NCI-H2171 treated with DMSO at 0.1 percent for 48 hours (cell line): ENCODE results near the gene XYLT1.
A peak's percentile ranks its signal among the peaks of the same experiment; 100 is the strongest.

Source experiments
- DNase-seq: peaks from one replicate; lab custom pipeline; 2025; lab: John Stamatoyannopoulos, UW

The XYLT1 gene

GRCh38 chr16:17193566-17194100 is 277.1 kb downstream of the XYLT1 start:
- peak; percentile 86 for DNase-seq

- DNase-seq: no peak
These were observed 286.7 kb downstream of the XYLT1 start for GRCh38 chr16:17184026-17184425.

DNA sequence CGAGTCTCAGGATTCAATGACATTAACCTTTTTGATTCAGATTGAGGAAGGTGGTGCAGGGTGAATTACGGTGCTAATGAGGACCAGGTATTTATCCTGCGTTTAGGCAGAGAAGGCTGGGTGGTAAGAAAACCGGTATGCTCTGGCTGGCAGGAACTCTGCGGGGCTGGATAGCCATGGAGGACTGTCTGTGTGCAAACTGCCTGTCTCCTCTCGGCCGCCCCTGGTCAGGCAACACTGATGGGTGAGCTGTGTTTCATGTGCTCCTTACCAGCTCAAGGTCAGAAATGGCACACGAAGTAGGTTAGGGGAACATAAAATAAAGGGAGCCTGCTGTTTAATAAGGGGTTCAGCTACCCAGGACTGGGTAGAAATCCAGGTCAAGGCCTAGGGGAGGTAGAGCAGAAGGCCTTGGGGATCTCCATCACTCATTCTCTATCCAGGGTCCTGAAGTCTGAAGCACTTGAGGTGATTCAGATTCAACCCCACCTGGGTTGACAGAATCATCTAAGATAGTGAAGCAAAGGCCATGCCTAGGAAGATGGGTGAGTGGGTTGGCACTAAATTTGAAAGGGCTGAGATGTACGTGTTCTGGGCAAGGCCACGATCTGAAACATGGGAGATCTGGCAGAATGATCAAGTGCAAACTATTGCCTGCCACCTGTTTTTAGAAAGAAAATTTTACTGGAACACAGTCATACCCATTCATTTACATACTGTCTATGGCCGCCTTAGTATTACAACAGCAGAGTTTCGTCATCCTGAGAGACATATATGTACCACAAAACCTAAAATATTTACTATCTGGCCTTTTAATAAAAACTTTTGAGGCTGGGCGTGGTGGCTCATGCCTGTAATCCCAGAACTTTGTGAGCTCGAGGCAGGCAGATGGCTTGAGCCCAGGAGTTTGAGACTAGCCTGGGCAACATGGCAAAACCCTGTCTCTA is 292.5 kb downstream of the XYLT1 start:
- DNase-seq: no peak

DNA sequence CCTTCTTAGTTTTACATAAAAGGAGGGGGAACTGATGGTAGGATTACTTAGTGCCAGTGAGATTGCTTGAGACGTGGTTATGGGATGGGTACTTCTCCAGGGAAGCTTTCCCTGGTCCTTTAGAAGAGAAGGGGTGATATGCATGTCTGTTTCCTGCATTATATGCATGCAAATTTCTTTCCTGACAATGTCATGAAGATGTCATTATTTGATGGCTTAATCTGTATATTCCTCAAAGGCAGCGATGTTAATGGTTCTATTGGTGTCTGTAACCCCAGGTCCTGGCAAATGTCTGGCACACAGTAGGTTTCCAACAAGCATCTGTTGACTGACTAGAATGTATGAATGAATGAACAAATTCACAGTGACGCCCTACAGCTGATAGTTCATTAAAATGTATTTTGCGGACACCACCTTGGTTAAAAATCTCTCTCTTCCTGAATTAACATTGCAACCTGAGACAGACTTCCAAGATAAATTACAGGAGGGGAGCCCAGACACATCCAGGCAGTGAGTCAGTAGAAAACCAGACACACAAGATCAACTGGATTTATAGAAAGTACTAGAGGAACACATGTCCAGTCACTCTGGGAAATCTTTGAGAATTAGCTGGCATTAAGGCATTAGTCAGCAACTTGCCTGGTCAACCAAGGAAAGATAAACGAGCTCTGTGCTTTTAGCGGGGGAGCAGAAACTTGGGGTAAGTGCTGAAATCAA is 293.4 kb downstream of the XYLT1 start:
- DNase-seq: peak; percentile 30

GRCh38 chr16:17176199-17176598 is 294.6 kb downstream of the XYLT1 start:
- DNase-seq: no peak

- no peak for DNase-seq
These were observed 297.5 kb downstream of the XYLT1 start for GRCh38 chr16:17173281-17173680.

DNA sequence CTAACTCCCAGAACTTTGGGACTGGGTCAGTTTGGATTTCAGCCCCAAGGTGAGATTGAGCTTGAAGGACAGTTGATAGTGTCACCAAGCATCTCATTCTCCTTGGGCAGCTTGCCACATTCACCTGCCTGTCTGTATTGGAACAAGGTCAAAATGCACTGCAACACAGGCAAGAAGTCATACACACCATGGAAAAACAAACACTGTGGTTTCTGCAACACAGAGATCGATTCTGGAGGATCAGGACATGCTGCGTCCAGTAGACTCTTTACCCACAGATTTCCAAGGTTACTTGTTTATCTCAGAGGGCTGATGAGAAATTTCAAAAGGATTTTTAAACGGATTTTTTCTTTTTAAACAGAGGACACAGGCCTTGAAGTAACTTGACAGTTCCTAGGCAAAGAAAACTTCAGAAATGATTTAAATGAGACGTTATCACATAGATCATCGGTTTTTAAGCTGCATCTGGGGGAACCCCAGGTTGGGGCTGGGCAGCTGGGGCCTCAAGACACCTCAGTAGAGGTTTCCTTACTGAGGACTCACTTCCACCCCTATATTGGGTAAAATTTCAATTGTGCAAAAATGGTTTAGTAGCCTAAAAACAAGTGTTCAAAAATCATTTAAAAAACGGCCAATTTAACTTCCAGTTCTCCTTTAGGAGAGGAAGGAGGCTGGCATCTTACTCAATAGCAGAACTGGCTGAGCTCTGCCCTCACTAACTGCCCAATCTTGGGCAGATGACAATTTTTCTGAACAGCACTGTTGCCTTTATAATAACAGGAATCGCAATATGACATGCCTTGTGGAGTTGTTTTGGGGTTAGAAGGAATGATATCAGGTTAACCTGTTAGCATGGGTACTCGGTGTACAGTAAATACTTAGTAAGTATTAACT is 299.3 kb downstream of the XYLT1 start:
- DNase-seq: no peak

GRCh38 chr16:17170435-17170834 is 300.3 kb downstream of the XYLT1 start:
- no peak for DNase-seq

- no peak for DNase-seq
These were observed 302.6 kb downstream of the XYLT1 start for GRCh38 chr16:17168181-17168580.

DNA sequence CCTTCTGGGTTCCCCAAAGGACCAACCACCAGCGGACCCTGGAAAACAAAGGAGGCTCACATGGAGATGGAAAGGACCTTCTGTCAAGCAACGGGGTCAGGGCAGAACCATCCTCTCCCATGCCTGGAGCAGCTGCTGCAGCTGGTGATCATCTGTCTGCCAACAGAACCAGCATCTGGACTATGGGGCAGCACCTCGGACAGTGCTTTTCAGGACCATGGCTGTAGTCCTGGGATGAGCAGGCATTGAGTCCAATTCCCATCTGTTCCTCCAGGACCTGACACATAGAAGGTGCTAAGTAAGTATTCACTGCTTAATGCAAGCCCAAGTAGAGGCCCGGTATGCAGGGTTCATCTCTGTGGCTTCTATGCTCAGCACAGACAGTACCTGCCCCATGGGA is 304.7 kb downstream of the XYLT1 start:
- DNase-seq: no peak

DNA sequence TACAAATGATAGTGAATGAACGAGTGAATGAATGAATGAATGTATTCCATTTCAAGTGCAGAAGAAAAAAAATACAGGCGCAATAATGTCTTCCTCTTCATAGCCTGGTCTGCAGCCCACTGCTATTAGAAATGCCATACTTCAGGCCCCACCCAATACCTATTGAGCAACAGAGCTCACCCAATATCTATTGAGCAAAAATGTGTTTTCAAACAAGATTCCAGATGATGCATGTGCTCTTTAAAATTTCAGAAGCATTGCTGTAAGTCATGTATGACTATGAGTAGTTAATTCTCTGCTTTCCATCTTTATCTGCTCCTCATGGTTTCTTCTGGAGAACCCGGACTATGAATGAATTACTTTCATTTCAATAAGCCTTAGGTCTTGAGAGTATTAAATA is 308.2 kb downstream of the XYLT1 start:
- DNase-seq: no peak

GRCh38 chr16:17160920-17161431 is 309.8 kb downstream of the XYLT1 start:
- peak; percentile 95 for DNase-seq

- DNase-seq: peak; percentile 82
These were observed 310.4 kb downstream of the XYLT1 start for GRCh38 chr16:17160285-17160853.

DNA sequence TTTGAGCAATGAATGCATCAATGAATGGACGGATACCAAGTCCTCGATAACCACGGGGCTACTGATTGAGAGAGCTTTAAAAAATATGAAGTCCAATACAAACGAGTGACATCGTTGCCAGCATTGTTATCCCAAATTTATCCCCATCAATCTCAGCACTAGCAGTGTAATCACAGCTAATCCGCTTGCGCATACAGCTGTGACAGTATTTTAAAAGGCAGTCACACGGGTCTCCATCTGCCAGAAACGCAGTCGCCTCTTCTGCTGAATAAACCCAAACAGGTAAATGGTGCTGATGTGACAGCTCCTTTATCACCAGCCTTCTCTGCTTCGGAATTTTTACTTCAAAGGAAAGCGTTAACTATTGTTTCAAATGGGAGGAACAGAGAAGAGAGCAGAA is 311.1 kb downstream of the XYLT1 start:
- peak; percentile 64 for DNase-seq

- no peak for DNase-seq
These were observed 314.8 kb downstream of the XYLT1 start for GRCh38 chr16:17155936-17156335.

DNA sequence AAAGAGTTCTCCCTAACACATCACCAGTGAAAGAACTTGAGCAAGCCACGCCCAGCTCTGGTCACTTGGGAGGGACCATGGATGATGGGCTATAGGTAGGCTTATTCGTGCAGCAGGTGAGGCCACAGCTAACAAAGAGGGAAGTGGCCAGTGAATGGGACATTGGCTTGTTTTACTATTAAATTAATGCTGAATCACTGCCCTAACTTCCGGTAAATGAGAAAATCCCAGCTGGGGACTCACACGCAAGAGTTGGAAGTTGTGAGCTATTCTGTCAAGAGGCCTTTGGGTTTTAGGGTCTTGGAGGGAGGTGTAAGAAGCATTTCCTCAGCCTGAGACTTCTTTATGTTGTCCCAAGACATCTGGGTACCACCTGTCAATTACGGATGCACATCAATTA is 315.3 kb downstream of the XYLT1 start:
- DNase-seq: no peak

GRCh38 chr16:17154981-17155380 is 315.8 kb downstream of the XYLT1 start:
- DNase-seq: no peak

DNA sequence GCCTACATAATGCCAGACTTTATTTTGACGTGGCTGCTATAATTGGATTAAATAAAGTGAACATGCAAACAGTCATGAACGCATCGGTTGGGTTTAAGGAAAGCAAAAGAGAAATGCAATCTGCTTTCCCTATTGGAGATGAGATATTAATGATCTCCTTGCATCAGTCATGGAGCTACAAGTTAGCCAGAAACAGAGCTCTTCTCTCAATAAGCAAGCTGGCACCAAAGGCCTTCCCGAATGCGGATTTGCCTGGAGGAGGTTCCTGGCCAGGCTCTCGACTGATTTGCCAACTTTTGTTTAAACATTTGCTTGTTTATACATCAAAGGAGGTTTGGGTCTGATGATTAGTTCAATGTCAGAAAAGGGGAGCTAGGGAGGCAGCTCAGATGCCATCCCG is 318.4 kb downstream of the XYLT1 start:
- no peak for DNase-seq

DNA sequence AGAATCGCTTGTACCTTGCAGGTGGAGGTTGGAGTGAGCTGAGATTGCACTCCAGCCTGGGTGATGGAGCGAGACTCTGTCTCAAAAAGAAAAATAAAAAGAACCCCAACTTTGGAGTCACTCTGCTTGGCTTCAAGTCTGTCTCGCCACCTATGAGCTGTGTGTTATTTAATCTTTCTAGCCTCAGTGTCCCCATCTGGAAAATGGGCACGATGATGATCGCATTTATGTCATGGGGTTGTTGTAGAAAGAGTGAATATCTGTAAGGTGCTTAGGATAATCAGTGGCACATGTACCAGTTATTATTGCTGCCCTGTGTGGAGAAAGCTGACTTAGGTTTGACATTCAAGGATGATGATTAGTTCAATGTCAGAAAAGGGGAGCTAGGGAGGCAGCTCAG is 319.4 kb downstream of the XYLT1 start:
- DNase-seq: no peak

GRCh38 chr16:17149904-17150483 is 320.8 kb downstream of the XYLT1 start:
- no peak for DNase-seq

- no peak for DNase-seq
These were observed 322.8 kb downstream of the XYLT1 start for GRCh38 chr16:17147942-17148341.
